Naive thymus-derived CD4-positive, alpha-beta T cell (primary cell): ENCODE measurements around the gene PNMA8B. TPM values are rescaled to one million over a fixed set of nuclear protein-coding genes. Genes with fewer than 3 reads are reported as not detected.

Source experiments
- ATAC-seq: fragments of 150-1000 bp; cut with Tn5 transposase; 2 replicates; pipeline ENCODE4 v1.10.0; 2021; ENCODE audit warnings: mild to moderate bottlenecking, moderate library complexity
- CTCF ChIA-PET: fragments of 350-600 bp; sonication (Branson Sonifier 250); formaldehyde crosslinking; loops from one replicate; lab custom pipeline; 2021; ENCODE audit warnings: antibody characterized with exemption; lab: Charles Lee
- POLR2A ChIA-PET: fragments of 350-600 bp; sonication (Branson Sonifier 250); formaldehyde crosslinking; loops from one replicate; lab custom pipeline; 2021; ENCODE audit warnings: antibody characterized with exemption, inconsistent platforms; lab: Charles Lee
- DNase-seq, 9 donors: peaks; one replicate each; pipeline versions ENCODE4 v3.0.0 to v3.0.0-alpha.2; 2020 to 2022; ENCODE audit warnings: mixed read lengths in 1 of 9
- H3K27ac ChIP-seq: one replicate; pipeline ENCODE4 v1.7.0; 2013; ENCODE audit warnings: mild to moderate bottlenecking, low read depth, low read length, moderate library complexity
- H3K27me3 ChIP-seq, 2 donors: one replicate each; pipeline ENCODE4 v1.7.0; 2013; ENCODE audit warnings: low read length in 2 of 2, mild to moderate bottlenecking in 2 of 2, moderate library complexity in 2 of 2; ENCODE audit not compliant: control insufficient read depth in 2 of 2, insufficient read depth in 2 of 2
- H3K36me3 ChIP-seq, 3 experiments: 1 replicate in 2 of 3; 2 replicates in 1 of 3; pipeline ENCODE4 v1.7.0; 2013; ENCODE audit warnings: low read length in 3 of 3, mild to moderate bottlenecking in 3 of 3, moderate library complexity in 1 of 3; ENCODE audit not compliant: insufficient read depth in 3 of 3, control insufficient read depth in 2 of 3
- H3K4me1 ChIP-seq, 2 donors: one replicate each; pipeline ENCODE4 v1.7.0; 2013; ENCODE audit warnings: low read length in 2 of 2, mild to moderate bottlenecking in 2 of 2, moderate library complexity in 1 of 2; ENCODE audit not compliant: control insufficient read depth in 2 of 2, insufficient read depth in 2 of 2
- H3K4me3 ChIP-seq: 2 replicates; pipeline ENCODE4 v1.7.0; 2013; ENCODE audit warnings: mild to moderate bottlenecking, low read length
- H3K9me3 ChIP-seq, 3 experiments: 1 replicate in 2 of 3; 2 replicates in 1 of 3; pipeline ENCODE4 v1.7.0; 2013; ENCODE audit warnings: low read length in 3 of 3; ENCODE audit not compliant: control insufficient read depth in 2 of 3
- H3K27ac Mint-ChIP-seq, 9 donors: one replicate each; pipeline ENCODE4 v1.8.0; 2020 to 2022; ENCODE audit warnings: mixed read lengths in 9 of 9, mild to moderate bottlenecking in 8 of 9, moderate library complexity in 5 of 9, inconsistent platforms in 2 of 9
- H3K27me3 Mint-ChIP-seq, 5 donors: one replicate each; pipeline ENCODE4 v1.8.0; 2021 to 2022; ENCODE audit warnings: mixed read lengths in 5 of 5, mild to moderate bottlenecking in 1 of 5
- H3K36me3 Mint-ChIP-seq, 5 donors: one replicate each; pipeline ENCODE4 v1.8.0; 2020 to 2022; ENCODE audit warnings: mixed read lengths in 5 of 5, mild to moderate bottlenecking in 3 of 5, inconsistent platforms in 1 of 5
- H3K4me1 Mint-ChIP-seq, 7 donors: one replicate each; pipeline ENCODE4 v1.8.0; 2020 to 2022; ENCODE audit warnings: mixed read lengths in 7 of 7, mild to moderate bottlenecking in 3 of 7, inconsistent platforms in 1 of 7
- H3K4me3 Mint-ChIP-seq, 10 donors: one replicate each; pipeline ENCODE4 v1.8.0; 2020 to 2022; ENCODE audit warnings: mild to moderate bottlenecking in 10 of 10, mixed read lengths in 10 of 10, moderate library complexity in 6 of 10, inconsistent platforms in 2 of 10
- H3K9me3 Mint-ChIP-seq, 11 donors: one replicate each; pipeline ENCODE4 v1.8.0; 2020 to 2022; ENCODE audit warnings: mixed read lengths in 11 of 11, mild to moderate bottlenecking in 4 of 11, inconsistent platforms in 1 of 11, moderate library complexity in 1 of 11
- intact Hi-C, 2 donors: fragments of 100-400 bp; cut with micrococcal nuclease; formaldehyde crosslinking; loops; one replicate each; pipeline ENCODE4 v1.15.1; 2023
- polyA plus RNA-seq, 2 donors: library from polyadenylated mRNA; unstranded; fragments of 300-500 nt; fragmentation: Illumina TruSeq; gene quantifications; one replicate each; pipeline ENCODE4 v1.2.3, GENCODE V29; 2021
- total RNA-seq, 6 experiments: library from RNA in 5 of 6; stranded (reverse) in 5 of 6; gene quantifications; 1 replicate in 5 of 6; 2 replicates in 1 of 6; pipeline ENCODE4 v1.2.3 and lab custom pipeline; 2021 to 2026

The PNMA8B gene
- total and polyA plus RNA-seq, 7 experiments from 2014 or later: 0.24 to 2.3 (median 1.4) TPM; not detected in 1

DNA sequence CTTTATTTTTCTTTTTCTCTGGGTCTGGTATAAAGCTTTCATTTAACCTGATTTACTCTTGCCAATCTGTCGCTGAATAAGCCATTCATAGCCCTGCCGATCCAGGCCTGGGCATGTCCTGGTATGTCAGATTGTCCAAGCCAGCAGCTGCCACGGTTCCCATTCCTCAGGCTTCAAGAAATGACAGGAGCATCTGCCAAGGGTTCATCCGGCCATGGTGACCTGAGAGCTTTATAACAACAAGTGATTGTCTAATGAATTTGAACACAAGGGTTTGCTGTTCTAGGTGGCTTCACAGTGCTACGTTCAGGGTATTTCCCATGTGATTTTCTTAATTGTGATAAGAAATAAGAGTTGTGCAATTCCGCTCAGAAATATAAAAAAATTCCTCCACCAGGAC is 44.3 kb downstream of the PNMA8B start:
- H3K27ac Mint-ChIP-seq: no peak overlapping the region
- Histone ChIP-seq H3K4me3 (no peak overlapping the region), H3K27ac (no peak overlapping the region), H3K4me1 (no peaks in the 10 kb centered on the region), H3K9me3 (no peaks in the 10 kb centered on the region), H3K27me3 (no peaks in the 10 kb centered on the region), H3K36me3 (no peaks in the 10 kb centered on the region)
- H3K4me1 Mint-ChIP-seq: no peaks in the 10 kb centered on the region
- peaks cover 4 to 28% (median 19%) of the 10 kb centered on the region in 5 donors for H3K27me3 Mint-ChIP-seq
- intact Hi-C loops: no loop called here
- H3K36me3 Mint-ChIP-seq: peaks cover 0 to 8% (median 3%) of the 10 kb centered on the region in 5 donors
- no peak for DNase-seq
- no peak overlapping the region for H3K4me3 Mint-ChIP-seq
- peaks cover 0 to 10% (median 7%) of the 10 kb centered on the region in 11 donors for H3K9me3 Mint-ChIP-seq
- POLR2A ChIA-PET: no interaction called here
- ATAC-seq: no peak
- CTCF ChIA-PET: interaction anchor here (0.6 to 0.7 kb wide), 2 partner anchors 55 to 67 kb away, joined by 3 to 5 read pairs; no protein-coding TSS in a partner anchor

- intact Hi-C loops: no loop called here
Measured at GRCh38 chr19:46450737-46451136, 44.9 kb downstream of the PNMA8B start.

GRCh38 chr19:46449228-46449627 is 46.4 kb downstream of the PNMA8B start:
- intact Hi-C loops: no loop called here
- Mint-ChIP-seq H3K27ac (no peak overlapping the region), H3K4me1 (no peaks in the 10 kb centered on the region), H3K9me3 (peaks cover 0 to 10% (median 7%) of the 10 kb centered on the region in 11 donors), H3K36me3 (peaks cover 0 to 8% (median 3%) of the 10 kb centered on the region in 5 donors), H3K27me3 (peaks cover 5 to 24% (median 8%) of the 10 kb centered on the region in 5 donors), H3K4me3 (no peak overlapping the region)
- POLR2A ChIA-PET: no interaction called here
- CTCF ChIA-PET: no interaction called here
- H3K9me3 ChIP-seq: no peaks in the 10 kb centered on the region
- no peaks in the 10 kb centered on the region for H3K4me1 ChIP-seq
- no peak overlapping the region for H3K4me3 ChIP-seq
- no peak overlapping the region for H3K27ac ChIP-seq
- no peaks in the 10 kb centered on the region for H3K36me3 ChIP-seq
- DNase-seq: no peak
- ATAC-seq: no peak
- H3K27me3 ChIP-seq: no peaks in the 10 kb centered on the region

More at GRCh38 chr19:46450737-46451136, 44.9 kb downstream of the PNMA8B start:
- H3K27ac Mint-ChIP-seq: no peak overlapping the region
- Histone ChIP-seq H3K27me3 (no peaks in the 10 kb centered on the region), H3K4me3 (no peak overlapping the region), H3K4me1 (no peaks in the 10 kb centered on the region), H3K27ac (no peak overlapping the region), H3K9me3 (no peaks in the 10 kb centered on the region), H3K36me3 (no peaks in the 10 kb centered on the region)
- H3K4me1 Mint-ChIP-seq: no peaks in the 10 kb centered on the region
- CTCF ChIA-PET: interaction anchor here (0.6 kb wide), 1 partner anchor 54 kb away, joined by 5 read pairs; no protein-coding TSS in a partner anchor
- DNase-seq (no peak), ATAC-seq (no peak)
- H3K27me3 Mint-ChIP-seq: peaks cover 5 to 25% (median 18%) of the 10 kb centered on the region in 5 donors
- POLR2A ChIA-PET: no interaction called here
- H3K4me3 Mint-ChIP-seq: no peak overlapping the region
- H3K36me3 Mint-ChIP-seq: peaks cover 0 to 8% (median 3%) of the 10 kb centered on the region in 5 donors
- peaks cover 0 to 10% (median 7%) of the 10 kb centered on the region in 11 donors for H3K9me3 Mint-ChIP-seq

DNA sequence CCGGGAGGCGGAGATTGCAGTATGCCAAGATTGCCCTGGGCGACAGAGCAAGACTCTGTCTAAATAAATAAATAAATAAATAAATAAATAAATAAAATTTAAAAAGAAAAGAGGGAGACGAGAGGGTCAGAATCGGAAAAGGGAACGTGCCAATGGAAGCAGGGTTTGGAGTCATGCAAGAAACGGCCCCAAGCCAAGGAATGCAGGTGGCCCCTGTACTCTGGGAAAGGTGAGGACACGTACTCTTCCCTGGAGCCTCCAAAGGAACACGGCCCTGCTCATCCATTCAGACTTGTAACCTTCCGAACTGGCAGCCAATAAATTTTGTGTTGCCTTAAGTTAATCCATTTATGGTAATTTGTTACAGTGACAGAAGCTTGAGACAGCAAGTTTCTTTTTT is 47.1 kb downstream of the PNMA8B start:
- ATAC-seq (no peak), DNase-seq (no peak)
- H3K27ac Mint-ChIP-seq: no peak overlapping the region
- Histone ChIP-seq H3K4me3 (no peak overlapping the region), H3K4me1 (no peaks in the 10 kb centered on the region), H3K27me3 (no peaks in the 10 kb centered on the region), H3K27ac (no peak overlapping the region), H3K36me3 (no peaks in the 10 kb centered on the region), H3K9me3 (no peaks in the 10 kb centered on the region)
- CTCF ChIA-PET: no interaction called here
- intact Hi-C loops: no loop called here
- peaks cover 0 to 8% (median 3%) of the 10 kb centered on the region in 5 donors for H3K36me3 Mint-ChIP-seq
- peaks cover 5 to 24% (median 8%) of the 10 kb centered on the region in 5 donors for H3K27me3 Mint-ChIP-seq
- no peak overlapping the region for H3K4me3 Mint-ChIP-seq
- peaks cover 0 to 10% (median 7%) of the 10 kb centered on the region in 11 donors for H3K9me3 Mint-ChIP-seq
- POLR2A ChIA-PET: no interaction called here
- H3K4me1 Mint-ChIP-seq: no peaks in the 10 kb centered on the region

- Mint-ChIP-seq H3K27ac (no peak overlapping the region), H3K4me1 (peaks cover 0 to 5% (median 4%) of the 10 kb centered on the region in 7 donors), H3K27me3 (peaks cover 5 to 24% (median 8%) of the 10 kb centered on the region in 5 donors), H3K4me3 (no peak overlapping the region), H3K9me3 (peaks cover 0 to 10% (median 7%) of the 10 kb centered on the region in 11 donors), H3K36me3 (peaks cover 0 to 8% (median 3%) of the 10 kb centered on the region in 5 donors)
- ATAC-seq (no peak), DNase-seq (no peak)
- intact Hi-C loops: no loop called here
- H3K4me1 ChIP-seq: no peaks in the 10 kb centered on the region
- ChIA-PET POLR2A (no interaction called here), CTCF (no interaction called here)
- no peaks in the 10 kb centered on the region for H3K27me3 ChIP-seq
- no peak overlapping the region for H3K4me3 ChIP-seq
- H3K36me3 ChIP-seq: no peaks in the 10 kb centered on the region
- no peak overlapping the region for H3K27ac ChIP-seq
- H3K9me3 ChIP-seq: no peaks in the 10 kb centered on the region
Measured at GRCh38 chr19:46447824-46448223, 47.8 kb downstream of the PNMA8B start.

DNA sequence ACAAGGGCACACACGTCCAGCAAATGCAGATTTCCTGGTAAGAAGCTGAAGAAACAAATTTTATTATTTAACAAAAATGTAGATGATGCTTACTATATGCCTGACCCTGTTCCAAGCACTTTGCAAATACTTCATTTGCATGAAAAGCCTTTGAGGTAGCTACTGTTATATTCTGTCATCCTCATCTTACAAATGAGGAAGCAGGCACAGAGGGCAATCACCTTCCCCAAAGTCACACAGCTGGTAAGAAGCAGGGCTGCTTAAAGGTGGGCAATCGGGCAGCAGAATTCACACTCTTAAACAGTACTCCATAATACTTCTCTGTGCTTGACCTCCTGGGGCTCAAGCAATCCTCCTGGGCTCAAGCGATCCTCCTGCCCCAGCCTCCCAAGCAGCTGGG is 48.7 kb downstream of the PNMA8B start:
- Histone ChIP-seq H3K27ac (no peak overlapping the region), H3K4me3 (no peak overlapping the region), H3K36me3 (no peaks in the 10 kb centered on the region), H3K4me1 (no peaks in the 10 kb centered on the region), H3K27me3 (no peaks in the 10 kb centered on the region), H3K9me3 (no peaks in the 10 kb centered on the region)
- peaks cover 0 to 8% (median 3%) of the 10 kb centered on the region in 5 donors for H3K36me3 Mint-ChIP-seq
- peaks cover 0 to 10% (median 7%) of the 10 kb centered on the region in 11 donors for H3K9me3 Mint-ChIP-seq
- POLR2A ChIA-PET: no interaction called here
- no peak overlapping the region for H3K27ac Mint-ChIP-seq
- DNase-seq: no peak
- H3K4me1 Mint-ChIP-seq: peaks cover 0 to 5% (median 4%) of the 10 kb centered on the region in 7 donors
- H3K4me3 Mint-ChIP-seq: no peak overlapping the region
- intact Hi-C loops: no loop called here
- CTCF ChIA-PET: no interaction called here
- peaks cover 5 to 18% (median 8%) of the 10 kb centered on the region in 5 donors for H3K27me3 Mint-ChIP-seq
- no peak for ATAC-seq

DNA sequence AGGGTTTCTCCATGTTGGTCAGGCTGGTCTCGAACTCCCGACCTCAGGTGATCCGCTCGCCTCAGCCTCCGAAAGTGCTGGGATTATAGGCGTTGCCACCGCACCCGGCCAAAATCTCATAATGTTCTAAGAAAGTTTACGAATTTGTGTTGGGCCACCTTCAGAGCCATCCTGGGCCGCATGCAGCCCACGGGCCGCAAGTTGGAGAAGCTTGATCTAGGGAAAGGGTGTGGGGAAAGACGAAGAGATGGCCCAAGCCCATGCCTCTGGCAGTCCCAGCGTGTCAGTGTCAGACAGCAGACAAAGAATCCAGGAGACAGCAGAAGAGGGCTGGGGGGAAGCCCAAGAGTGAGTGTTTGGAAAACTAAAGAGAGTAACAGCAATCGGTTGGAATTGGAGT is 49.6 kb downstream of the PNMA8B start:
- H3K27me3 Mint-ChIP-seq: peaks cover 5 to 14% (median 8%) of the 10 kb centered on the region in 5 donors

More for the DNA sequence above, 49.6 kb downstream of the PNMA8B start:
- no peak overlapping the region for H3K27ac Mint-ChIP-seq
- peaks cover 0 to 8% (median 3%) of the 10 kb centered on the region in 5 donors for H3K36me3 Mint-ChIP-seq
- peaks cover 0 to 5% (median 4%) of the 10 kb centered on the region in 7 donors for H3K4me1 Mint-ChIP-seq
- intact Hi-C loops: no loop called here
- DNase-seq (no peak), ATAC-seq (no peak)
- Histone ChIP-seq H3K36me3 (no peaks in the 10 kb centered on the region), H3K27ac (no peak overlapping the region), H3K9me3 (no peaks in the 10 kb centered on the region), H3K4me1 (no peaks in the 10 kb centered on the region), H3K27me3 (no peaks in the 10 kb centered on the region), H3K4me3 (no peak overlapping the region)
- CTCF ChIA-PET: no interaction called here
- POLR2A ChIA-PET: no interaction called here
- H3K9me3 Mint-ChIP-seq: peaks cover 0 to 10% (median 7%) of the 10 kb centered on the region in 11 donors
- H3K4me3 Mint-ChIP-seq: no peak overlapping the region
